ENCODE results near the gene GNG3.
A peak's percentile ranks its signal among the peaks of the same experiment; 100 is the strongest.
"Not testable (repeated sequence)": the region's sequence is repeated elsewhere in the genome, so short reads cannot be mapped to it uniquely, and the experiment has no call there.

The GNG3 gene

DNA sequence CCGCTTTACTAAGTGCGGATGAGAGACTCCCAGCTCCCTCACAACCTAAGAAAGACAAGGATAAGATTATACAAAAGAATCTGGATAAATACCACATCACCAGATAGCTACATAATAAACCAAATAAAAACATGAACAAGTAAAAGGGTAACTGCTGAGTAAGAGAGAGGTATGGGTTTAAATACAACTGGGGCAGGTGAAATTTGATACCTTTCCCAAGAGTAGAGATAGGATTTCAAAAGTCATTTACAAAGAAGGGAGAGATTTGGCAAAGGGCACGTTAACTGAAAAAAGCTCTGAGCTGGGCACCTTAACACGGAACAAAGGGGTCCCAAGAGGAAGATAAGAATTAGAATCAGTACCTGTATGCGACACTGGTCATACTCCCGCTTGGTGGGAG lies 30.3 kb upstream of the GNG3 start:
- H3K4me3 ChIP-seq (ENCODE audit: low read length): no peak overlapping the region
- TF ChIP-seq ZNF274 (IDR thresholded peaks at IDR 0.05; ENCODE audit: low read depth, low read length): no peak

DNA sequence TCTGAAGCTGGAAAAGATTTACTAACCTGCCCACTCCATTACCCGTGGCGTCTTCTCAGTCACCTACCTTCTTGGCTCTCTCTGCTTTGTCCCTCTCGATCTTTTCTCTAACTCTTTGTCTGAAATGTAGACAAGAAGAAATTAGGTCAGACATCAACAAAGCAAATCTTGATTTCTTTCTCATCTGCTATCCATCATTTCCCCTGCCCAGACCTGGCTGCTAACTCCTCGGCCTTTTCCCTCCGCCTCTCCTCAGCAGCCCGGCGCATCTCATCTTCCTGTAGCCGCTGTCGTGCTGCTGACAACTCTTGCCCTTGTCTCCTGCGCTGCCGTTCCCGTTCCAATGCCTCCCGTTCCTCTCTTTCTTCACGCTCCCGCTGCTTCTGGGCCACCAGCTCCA lies 29.8 kb upstream of the GNG3 start:
- TF ChIP-seq ZNF274 (IDR thresholded peaks at IDR 0.05; ENCODE audit: low read depth, low read length): no peak
- H3K4me3 ChIP-seq (ENCODE audit: low read length): peak overlapping the region; percentile 91; the same call in 1 of the 2 replicates

DNA sequence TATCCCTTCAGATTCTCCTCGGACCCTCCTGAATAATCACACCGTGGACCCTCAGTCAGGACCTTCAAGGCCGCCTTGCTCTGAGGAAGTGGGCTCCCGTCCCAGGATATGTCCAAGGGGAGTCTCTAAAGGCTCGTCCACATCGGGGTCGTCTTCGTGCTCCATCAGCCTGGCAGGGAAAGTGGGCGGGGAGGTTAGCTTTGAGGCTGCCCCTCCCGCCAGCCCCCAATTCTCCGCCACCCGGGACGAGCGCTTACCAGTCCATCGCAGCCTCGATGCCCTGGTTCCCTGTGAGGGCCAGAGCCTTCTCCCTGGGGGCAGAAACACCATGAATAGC lies 29.1 kb upstream of the GNG3 start:
- peak overlapping the region; percentile 91 for H3K4me3 ChIP-seq (ENCODE audit: low read length)
- no peak for TF ChIP-seq ZNF274 (IDR thresholded peaks at IDR 0.05; ENCODE audit: low read depth, low read length)

DNA sequence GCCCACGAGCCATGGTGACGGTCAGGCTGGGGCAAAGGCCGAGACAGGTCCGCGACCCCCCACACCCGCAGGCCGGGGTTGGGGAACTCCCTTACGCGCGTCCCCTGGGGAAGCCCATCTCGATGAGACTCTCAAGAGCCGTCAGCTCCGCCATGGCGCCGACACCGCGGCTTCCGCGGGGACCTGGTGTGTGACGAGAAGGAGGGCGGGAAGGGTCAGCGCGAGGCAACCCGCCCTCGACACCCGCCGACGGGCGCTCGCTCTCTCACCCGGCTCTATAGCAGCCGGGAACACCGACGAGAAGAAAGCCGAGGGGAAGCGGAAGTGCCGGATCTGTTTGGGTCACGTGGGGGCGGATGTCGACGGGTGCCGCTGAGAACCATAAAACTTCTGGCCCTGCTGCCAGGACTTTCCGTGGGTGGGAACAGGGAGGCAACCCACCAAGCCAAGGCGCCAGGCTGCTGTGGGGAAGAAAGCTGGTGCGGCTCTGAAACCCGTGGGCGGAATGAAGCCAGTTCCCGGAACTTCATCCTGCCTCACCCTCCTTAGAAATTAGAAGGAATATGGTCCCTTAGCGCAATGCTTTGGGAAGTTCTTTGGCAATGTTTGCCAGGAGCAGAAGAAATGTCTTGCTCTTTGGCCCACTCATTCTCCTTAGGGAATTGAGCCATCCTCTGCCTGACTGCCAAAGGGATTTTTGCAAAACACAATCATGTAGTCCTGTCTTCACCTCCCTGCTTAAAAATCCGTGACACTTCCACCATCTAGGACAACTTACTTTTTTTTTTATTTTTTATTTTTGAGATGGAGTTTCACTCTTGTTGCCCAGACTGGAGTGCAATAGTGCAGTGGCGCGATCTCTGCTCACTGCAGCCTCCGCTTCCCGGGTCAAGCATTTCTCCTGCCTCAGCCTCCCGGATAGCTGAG lies 28.4 kb upstream of the GNG3 start, which contains the start of gene UBXN1:
UBXN1 (minus strand) TSS at position 304 of the 927 bp plus-strand sequence; CDS start at position 154, 150 bp downstream.
- H3K4me3 ChIP-seq (ENCODE audit: low read length): peak within 1 kb of the TSS; percentile 91
- no peak for TF ChIP-seq ZNF274 (IDR thresholded peaks at IDR 0.05; ENCODE audit: low read depth, low read length)

DNA sequence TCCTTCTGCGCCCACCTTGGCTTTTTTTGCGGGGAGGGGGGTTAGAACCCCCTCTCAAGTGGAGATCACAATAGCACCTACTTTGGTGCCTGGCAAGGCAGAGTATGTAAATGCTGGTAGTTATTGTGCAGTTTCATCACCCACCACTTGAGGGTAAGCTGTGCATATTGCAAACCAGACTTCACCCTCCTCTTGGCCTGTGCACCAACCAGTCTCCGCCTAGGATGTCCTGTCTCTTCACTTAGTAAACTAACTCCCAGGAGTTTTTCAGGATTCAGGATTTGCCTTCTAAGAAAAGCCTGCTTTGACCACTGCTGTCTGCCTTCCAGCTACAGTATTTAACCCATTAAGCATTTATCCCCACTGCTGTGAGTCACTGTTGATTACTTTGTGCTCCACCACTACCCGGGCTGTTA lies 26.6 kb upstream of the GNG3 start:
- no peak for TF ChIP-seq ZNF274 (IDR thresholded peaks at IDR 0.05; ENCODE audit: low read depth, low read length)
- no peak overlapping the region for H3K4me3 ChIP-seq (ENCODE audit: low read length)

DNA sequence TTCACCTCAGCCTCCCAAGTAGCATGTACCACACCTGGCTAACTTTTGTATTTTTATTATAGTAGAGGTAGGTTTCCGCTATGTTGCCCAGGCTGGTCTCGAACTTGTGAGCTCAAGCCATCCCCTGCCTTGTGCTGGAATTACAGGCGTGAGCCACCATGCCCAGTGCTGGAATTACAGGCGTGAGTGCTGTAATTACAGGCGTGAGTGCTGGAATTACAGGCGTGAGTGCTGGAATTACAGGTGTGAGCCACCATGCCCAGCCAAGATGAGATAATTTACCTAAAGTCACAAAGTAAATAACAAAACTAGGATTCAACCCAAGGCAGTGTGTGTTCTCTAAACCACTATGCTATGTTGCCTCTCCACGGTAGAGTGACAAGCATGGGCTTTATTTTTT lies 25.0 kb upstream of the GNG3 start:
- H3K4me3 ChIP-seq (ENCODE audit: low read length): no peak overlapping the region
- TF ChIP-seq ZNF274 (IDR thresholded peaks at IDR 0.05; ENCODE audit: low read depth, low read length): no peak

DNA sequence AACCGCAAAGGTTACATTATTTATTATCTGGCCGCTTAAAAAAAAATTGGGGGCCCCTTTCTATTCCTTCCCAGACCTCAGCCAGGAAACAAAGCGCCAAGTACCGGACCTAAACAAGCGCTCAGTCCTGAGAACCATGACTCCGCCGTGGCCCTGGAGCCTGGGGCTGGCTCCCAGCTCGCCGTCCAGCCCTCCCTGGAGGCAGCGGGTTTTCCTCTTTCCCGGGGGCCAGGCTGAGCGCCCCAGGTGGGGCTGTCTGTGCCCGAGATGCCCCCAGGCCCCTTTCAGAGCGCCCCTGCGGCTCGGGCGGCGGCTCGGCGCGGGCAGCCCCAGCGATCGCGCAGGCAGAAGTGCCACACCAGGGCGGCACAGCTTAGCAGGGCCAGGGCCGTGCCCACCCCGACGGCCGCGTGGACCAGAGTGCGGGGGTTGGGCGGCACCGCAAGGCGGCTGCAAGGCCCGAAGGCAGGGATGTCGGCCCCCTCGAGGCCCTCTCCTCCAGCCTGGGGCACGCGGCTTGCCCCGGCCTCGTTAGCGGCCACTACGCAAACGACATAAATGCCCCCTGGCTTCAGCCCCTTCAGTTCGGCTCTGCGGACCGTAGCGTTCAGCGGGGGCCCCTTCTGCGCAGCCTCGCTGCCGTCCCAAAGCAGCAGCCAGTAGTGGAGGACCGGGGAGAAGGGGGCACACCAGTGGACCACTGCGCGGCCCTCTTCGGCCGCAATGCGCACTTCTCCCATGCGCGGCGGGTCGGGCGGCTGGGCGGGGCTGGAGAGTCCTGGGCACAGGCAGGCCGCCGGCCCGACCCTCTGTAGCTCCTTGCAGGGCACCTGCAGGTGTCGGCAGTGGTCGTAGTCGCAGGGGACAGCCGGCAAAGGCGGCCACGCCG lies 19.7 kb upstream of the GNG3 start:
- no peak overlapping the region for H3K4me3 ChIP-seq (ENCODE audit: low read length)
- TF ChIP-seq ZNF274 (IDR thresholded peaks at IDR 0.05; ENCODE audit: low read depth, low read length): no peak

DNA sequence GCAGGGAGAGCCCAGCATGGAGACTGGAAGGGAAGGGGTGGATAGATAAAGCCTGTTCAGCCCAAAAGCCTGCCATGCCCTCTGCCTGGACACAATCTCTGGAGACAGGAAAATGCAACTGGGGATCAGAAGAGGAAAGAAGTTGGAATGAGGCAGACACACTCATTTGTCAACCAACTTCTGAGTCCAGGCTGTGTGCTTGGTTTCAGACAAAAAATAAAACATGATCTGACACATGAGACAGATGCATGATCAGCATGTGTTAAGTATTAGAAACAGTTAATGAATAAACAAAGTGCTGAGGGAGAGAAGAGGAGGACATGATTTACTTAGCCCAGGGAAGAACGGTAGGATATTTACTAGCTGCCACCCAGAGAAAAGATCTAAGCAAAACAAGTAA lies 19.0 kb upstream of the GNG3 start:
- no peak overlapping the region for H3K4me3 ChIP-seq (ENCODE audit: low read length)
- TF ChIP-seq ZNF274 (IDR thresholded peaks at IDR 0.05; ENCODE audit: low read depth, low read length): no peak

DNA sequence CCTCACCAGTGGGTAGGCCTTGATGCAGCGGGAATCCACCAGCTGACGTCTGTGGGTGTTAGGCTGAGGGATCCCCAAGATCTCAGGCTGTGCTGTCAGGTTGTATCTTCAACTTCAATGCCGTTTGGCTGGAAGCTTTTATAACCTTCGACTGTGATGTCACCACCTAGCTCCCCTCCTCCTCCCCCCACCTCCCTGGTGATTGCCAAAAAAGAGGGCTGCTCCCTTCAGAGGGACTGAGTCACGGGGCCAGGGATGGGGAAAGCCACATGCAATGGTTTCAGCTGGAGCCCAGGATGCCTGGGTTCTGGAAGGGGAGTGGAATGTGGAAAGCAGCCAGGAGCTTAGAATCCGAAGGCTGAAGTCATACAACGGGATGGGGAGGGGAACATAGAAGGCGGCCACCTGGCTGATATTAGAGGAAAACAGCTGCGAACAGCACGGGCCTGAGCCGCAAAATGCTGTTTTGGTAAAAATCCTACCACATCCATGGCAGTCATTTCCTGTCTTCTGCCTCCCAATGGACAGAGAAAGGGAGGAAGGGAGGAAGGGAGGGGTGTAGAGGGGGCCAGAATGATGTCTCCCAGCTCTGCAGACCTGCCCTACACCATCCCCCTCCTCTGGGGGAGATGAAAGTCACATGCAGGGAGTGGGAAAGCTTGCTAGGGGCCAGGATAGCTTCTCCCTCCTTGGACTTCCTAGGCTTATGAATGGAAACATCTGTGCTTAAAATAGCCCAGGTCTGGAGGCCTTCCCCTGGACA lies 17.9 kb upstream of the GNG3 start, which contains the start of gene LRRN4CL:
LRRN4CL (minus strand) TSS at position 110 of the 763 bp plus-strand sequence. CDS start 1,022 bp downstream, outside the sequence.
- no peak within 1 kb of the TSS for H3K4me3 ChIP-seq (ENCODE audit: low read length)
- TF ChIP-seq ZNF274 (IDR thresholded peaks at IDR 0.05; ENCODE audit: low read depth, low read length): no peak

DNA sequence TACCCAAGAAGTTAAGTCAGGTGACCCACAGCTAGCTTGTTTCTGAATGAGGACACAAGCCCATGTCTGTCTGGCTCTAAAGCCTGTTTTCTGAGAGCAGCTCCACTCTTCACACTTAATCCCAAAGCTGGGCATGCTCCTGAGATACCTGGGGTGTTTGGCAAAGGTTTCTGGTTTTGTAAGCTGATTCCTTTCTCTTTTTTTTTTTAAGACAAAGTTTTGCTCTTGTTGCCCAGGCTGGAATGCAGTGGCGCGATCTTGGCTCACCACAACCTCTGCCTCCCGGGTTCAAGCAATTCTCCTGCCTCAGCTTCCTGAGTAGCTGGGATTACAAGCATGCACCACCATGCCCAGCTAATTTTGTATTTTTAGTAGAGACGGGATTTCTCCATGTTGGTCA lies 13.9 kb upstream of the GNG3 start:
- H3K4me3 ChIP-seq (ENCODE audit: low read length): not testable (repeated sequence)

DNA sequence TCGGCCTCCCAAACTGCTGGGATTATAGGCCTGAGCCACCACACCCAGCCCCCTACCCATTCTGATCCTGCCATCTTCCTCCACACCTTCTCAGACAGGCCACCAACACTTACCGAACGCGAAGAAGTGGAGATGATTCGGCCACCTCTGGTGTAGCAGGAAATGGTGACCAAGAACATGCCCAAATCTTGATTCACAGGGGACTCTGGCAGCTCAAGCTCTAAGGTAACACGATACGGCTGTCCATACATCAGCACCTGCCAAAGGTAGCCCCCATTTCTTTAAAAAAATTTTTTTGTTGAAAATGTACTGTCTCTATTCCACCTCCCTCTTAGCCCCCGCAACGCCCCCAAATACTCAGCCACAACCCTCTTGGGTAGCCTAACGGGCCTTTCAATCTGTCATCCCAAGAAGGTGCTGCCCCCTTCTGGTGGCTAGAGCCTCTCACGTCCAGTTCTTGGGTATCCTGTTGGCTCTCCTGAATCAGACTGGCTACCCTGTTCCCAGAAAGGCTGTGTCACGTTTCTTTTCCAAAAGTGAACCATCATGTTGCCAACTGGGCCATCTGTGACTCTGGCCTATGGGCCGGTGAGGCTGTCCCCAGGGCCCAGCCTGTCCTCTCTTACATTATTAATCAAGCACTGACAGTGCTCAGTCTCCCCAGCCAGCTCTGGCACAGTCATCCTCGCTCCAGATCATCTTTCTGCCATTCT lies 12.9 kb upstream of the GNG3 start:
- H3K4me3 ChIP-seq (ENCODE audit: low read length): no peak overlapping the region
- no peak for TF ChIP-seq ZNF274 (IDR thresholded peaks at IDR 0.05; ENCODE audit: low read depth, low read length)

DNA sequence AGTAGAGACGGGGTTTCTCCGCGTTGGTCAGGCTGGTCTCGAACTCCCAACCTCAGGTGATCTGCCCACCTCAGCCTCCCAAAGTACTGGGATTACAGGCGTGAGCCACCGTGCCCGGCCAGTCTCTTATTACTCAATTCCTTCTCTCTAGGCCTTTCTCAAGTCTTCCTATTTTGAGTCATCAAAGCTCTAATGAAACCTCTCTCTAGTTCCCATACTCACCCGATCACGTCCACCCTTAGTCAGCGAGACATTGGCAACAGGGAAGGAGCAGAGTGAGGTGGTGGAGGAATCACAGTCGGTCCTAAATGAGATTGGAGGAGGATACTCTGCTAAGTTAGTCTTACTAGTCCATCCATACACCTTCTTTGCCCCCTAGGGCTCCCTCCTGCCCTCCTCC lies 5.2 kb upstream of the GNG3 start:
- H3K4me3 ChIP-seq (ENCODE audit: low read length): no peak overlapping the region
- TF ChIP-seq ZNF274 (IDR thresholded peaks at IDR 0.05; ENCODE audit: low read depth, low read length): no peak

DNA sequence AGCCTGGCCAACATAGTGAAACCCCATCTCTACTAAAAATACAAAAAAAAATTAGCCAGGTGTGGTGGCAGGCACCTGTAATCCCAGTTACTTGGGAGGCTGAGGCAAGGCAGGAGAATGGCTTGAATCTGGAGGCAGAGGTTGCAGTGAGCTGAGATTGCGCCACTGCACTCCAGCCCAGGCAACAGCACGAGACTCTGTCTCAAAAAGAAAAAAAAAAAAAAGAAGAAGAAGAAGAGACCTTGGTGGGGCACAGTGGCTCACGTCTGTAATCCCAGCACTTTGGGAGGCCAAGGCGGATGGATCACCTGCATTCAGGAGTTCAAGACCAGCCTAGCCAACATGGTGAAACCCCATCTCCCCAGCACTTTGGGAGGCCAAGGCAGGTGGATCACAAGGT lies 3.6 kb upstream of the GNG3 start:
- H3K4me3 ChIP-seq (ENCODE audit: low read length): not testable (repeated sequence)
